Measurements from ENCODE around the gene LRG1. TPM values are rescaled to one million over a fixed set of nuclear protein-coding genes. Genes with fewer than 3 reads are reported as not detected.

Gene LRG1
- total RNA-seq, 2 donors from 2014 or later = 0.86 to 1.4 TPM

GRCh38 chr19:4576016-4576933 is 36.4 kb upstream of the LRG1 start:
- H3K9me3 Mint-ChIP-seq = no peaks in the 10 kb centered on the region
- Histone ChIP-seq H3K9me3 (ENCODE audit: control insufficient read depth, low read length) (no peaks in the 10 kb centered on the region), H3K27ac (ENCODE audit: low read depth, low read length) (no peak overlapping the region), H3K4me1 (ENCODE audit: control insufficient read depth, insufficient read depth, low read length) (peaks cover 6% of the 10 kb centered on the region), H3K4me3 (ENCODE audit: low read length) (no peak overlapping the region), H3K9ac (ENCODE audit: extremely low read depth, low read length, poor library complexity, severe bottlenecking) (peak overlapping the region; percentile 23), H3K36me3 (ENCODE audit: control insufficient read depth, insufficient read depth, low read length) (no peaks in the 10 kb centered on the region), H3K27me3 (ENCODE audit: control insufficient read depth, insufficient read depth, low read length, poor library complexity, severe bottlenecking) (peaks cover 15% of the 10 kb centered on the region)
- H3K27me3 Mint-ChIP-seq (ENCODE audit: insufficient read depth) = peaks cover 15% of the 10 kb centered on the region
- H3K4me3 Mint-ChIP-seq = no peak overlapping the region
- H3K4me1 Mint-ChIP-seq = peaks cover 12% of the 10 kb centered on the region
- DNase-seq = peak; percentile 95
- TF ChIP-seq, protein P1, sequence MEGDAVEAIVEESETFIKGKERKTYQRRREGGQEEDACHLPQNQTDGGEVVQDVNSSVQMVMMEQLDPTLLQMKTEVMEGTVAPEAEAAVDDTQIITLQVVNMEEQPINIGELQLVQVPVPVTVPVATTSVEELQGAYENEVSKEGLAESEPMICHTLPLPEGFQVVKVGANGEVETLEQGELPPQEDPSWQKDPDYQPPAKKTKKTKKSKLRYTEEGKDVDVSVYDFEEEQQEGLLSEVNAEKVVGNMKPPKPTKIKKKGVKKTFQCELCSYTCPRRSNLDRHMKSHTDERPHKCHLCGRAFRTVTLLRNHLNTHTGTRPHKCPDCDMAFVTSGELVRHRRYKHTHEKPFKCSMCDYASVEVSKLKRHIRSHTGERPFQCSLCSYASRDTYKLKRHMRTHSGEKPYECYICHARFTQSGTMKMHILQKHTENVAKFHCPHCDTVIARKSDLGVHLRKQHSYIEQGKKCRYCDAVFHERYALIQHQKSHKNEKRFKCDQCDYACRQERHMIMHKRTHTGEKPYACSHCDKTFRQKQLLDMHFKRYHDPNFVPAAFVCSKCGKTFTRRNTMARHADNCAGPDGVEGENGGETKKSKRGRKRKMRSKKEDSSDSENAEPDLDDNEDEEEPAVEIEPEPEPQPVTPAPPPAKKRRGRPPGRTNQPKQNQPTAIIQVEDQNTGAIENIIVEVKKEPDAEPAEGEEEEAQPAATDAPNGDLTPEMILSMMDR (conservative IDR thresholded peaks at IDR 0.05) = peak; percentile 83
- H3K27ac Mint-ChIP-seq = peak overlapping the region; percentile 88
- no peaks in the 10 kb centered on the region for H3K36me3 Mint-ChIP-seq (ENCODE audit: low read depth)
- 76 to 90% methylated on average over 12 to 17 of the region's 17 CpGs for WGBS, 2 experiments (ENCODE audit: insufficient coverage in 1 of 2, insufficient read length in 1 of 2)

DNA sequence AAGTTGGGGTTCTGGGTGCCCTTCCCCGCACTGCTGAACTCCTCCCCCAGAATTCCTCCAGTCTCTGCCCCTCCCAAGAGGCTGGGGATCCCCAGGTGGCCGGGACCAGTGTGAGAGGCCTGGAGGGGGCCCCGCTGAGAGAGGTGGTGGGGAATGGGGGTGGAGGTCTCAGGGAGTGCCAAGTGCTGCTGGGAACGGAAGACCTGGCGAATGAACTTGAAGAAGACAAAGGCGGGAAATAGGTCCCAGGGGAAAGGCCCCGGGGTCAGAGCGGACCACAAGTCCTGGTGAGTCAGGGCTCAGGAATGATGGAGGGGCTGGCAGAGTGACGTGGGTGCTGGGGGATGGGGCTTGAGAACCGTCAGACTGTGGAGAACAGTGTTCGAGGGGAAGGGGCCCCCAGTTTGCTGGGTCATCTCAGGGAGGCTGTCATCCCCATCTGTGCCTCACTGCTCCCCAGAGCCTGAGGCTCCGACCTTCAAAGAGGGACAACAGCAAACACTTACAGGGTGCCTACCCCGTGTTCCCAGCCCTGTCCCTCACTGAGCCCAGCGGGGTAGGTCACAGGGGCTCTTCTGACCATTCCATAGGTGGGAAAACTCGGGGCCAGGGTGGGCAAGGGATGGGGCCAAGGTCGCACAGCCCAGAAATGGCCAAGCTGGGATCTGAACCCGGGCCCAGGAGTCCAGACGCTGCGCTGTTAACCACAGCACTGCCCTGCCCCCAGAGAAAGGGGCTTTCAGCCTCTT is 35.6 kb upstream of the LRG1 start:
- no peaks in the 10 kb centered on the region for H3K36me3 Mint-ChIP-seq (ENCODE audit: low read depth)
- peaks cover 6% of the 10 kb centered on the region for H3K4me1 ChIP-seq (ENCODE audit: control insufficient read depth, insufficient read depth, low read length)
- no peaks in the 10 kb centered on the region for H3K9me3 ChIP-seq (ENCODE audit: control insufficient read depth, low read length)
- H3K9me3 Mint-ChIP-seq = no peaks in the 10 kb centered on the region
- peak overlapping the region; percentile 88 for H3K27ac Mint-ChIP-seq
- H3K4me1 Mint-ChIP-seq = peaks cover 12% of the 10 kb centered on the region
- H3K27ac ChIP-seq (ENCODE audit: low read depth, low read length) = peak overlapping the region; percentile 53
- TF ChIP-seq, protein P1 (conservative IDR thresholded peaks at IDR 0.05) = no peak
- no peak overlapping the region for H3K4me3 ChIP-seq (ENCODE audit: low read length)
- H3K36me3 ChIP-seq (ENCODE audit: control insufficient read depth, insufficient read depth, low read length) = no peaks in the 10 kb centered on the region
- H3K4me3 Mint-ChIP-seq = peak overlapping the region; percentile 38
- H3K9ac ChIP-seq (ENCODE audit: extremely low read depth, low read length, poor library complexity, severe bottlenecking) = peak overlapping the region; percentile 53
- peak; percentile 96 for DNase-seq
- 35 to 43% methylated on average over 11 to 19 of the region's 19 CpGs for WGBS, 2 experiments (ENCODE audit: insufficient coverage in 1 of 2, insufficient read length in 1 of 2)
- H3K27me3 Mint-ChIP-seq (ENCODE audit: insufficient read depth) = peaks cover 15% of the 10 kb centered on the region
- peaks cover 15% of the 10 kb centered on the region for H3K27me3 ChIP-seq (ENCODE audit: control insufficient read depth, insufficient read depth, low read length, poor library complexity, severe bottlenecking)

GRCh38 chr19:4573682-4574081 is 33.8 kb upstream of the LRG1 start:
- no peaks in the 10 kb centered on the region for H3K27me3 ChIP-seq (ENCODE audit: control insufficient read depth, insufficient read depth, low read length, poor library complexity, severe bottlenecking)
- H3K4me1 Mint-ChIP-seq = peaks cover 12% of the 10 kb centered on the region
- no peak overlapping the region for H3K27ac ChIP-seq (ENCODE audit: low read depth, low read length)
- peaks cover under 1% of the 10 kb centered on the region for H3K27me3 Mint-ChIP-seq (ENCODE audit: insufficient read depth)
- H3K4me1 ChIP-seq (ENCODE audit: control insufficient read depth, insufficient read depth, low read length) = peaks cover 6% of the 10 kb centered on the region
- no peak overlapping the region for H3K9ac ChIP-seq (ENCODE audit: extremely low read depth, low read length, poor library complexity, severe bottlenecking)
- TF ChIP-seq, protein P1 (conservative IDR thresholded peaks at IDR 0.05) = no peak
- no peak for DNase-seq
- no peak overlapping the region for H3K27ac Mint-ChIP-seq
- H3K9me3 Mint-ChIP-seq = no peaks in the 10 kb centered on the region
- no peaks in the 10 kb centered on the region for H3K9me3 ChIP-seq (ENCODE audit: control insufficient read depth, low read length)
- no peaks in the 10 kb centered on the region for H3K36me3 ChIP-seq (ENCODE audit: control insufficient read depth, insufficient read depth, low read length)
- no peak overlapping the region for H3K4me3 ChIP-seq (ENCODE audit: low read length)
- WGBS, 2 experiments (ENCODE audit: insufficient coverage in 1 of 2, insufficient read length in 1 of 2) = 89 to 92% methylated on average over 5 to 6 of the region's 6 CpGs
- H3K4me3 Mint-ChIP-seq = no peak overlapping the region
- H3K36me3 Mint-ChIP-seq (ENCODE audit: low read depth) = no peaks in the 10 kb centered on the region
